SK-N-MC (cell line): Measurements from ENCODE around the gene UBE3C.

Source experiments
- EZH2 ChIP-seq: fragments of 200-600 bp; sonication (generic); IDR thresholded peaks from one replicate; pipeline ENCODE4 v1.6.1; 2017; ENCODE audit warnings: antibody characterized with exemption
- FOXP2 ChIP-seq: optimal IDR thresholded peaks from 2 replicates; pipeline ENCODE3; 2011; ENCODE audit warnings: mild to moderate bottlenecking, moderate library complexity; ENCODE audit not compliant: insufficient read depth; ENCODE audit errors: extremely low read length, control extremely low read depth
- POLR2AphosphoS5 ChIP-seq: IDR thresholded peaks from 2 replicates; pipeline ENCODE4 v1.6.1; 2012; ENCODE audit warnings: mild to moderate bottlenecking, low read depth, low read length, borderline replicate concordance

DNA sequence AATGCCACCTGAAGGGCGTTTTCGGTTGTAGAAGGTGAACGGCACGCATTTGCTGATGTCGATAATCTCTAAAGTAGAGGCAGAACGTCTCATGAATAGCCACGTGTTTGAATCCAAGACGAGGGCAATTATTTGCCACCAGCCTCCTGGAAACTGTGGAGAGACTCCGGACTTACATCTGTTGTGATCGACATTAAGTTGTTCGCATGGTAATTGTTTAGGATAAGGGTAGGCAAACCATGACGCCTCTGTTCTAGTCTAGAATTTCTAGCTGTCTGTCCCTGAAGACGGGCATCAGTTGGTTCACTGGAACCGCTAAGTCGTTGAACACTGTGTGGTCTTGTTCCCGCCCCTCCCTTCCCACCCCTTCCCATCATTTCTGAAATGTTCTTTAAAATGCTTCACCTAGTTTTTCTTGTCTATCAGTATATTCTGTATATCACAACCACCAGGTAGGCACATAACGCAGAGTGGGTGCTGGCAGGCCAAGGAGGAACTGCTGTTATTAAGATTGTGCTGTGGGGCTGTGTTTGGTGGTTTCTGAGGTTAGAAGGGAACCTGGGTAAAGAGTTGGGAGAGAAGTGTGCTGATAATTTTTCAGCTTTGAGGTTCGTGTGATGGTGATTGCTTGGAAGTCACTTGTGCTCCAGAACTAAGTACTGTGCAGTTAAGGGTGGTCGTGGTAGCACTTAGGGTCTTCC lies 1.2 kb downstream of the UBE3C start:
- TF ChIP-seq EZH2 (no peak), POLR2AphosphoS5 (no peak; the same call in 1 of the 2 replicates), FOXP2 (no peak)
